Anterior cingulate cortex (tissue), 58 donors: ENCODE results near the gene ASCC1.

Source experiments
- DNase-seq, 58 donors: peaks; one replicate each; lab custom pipeline; 2025; lab: John Stamatoyannopoulos, UW

The ASCC1 gene, protein sequence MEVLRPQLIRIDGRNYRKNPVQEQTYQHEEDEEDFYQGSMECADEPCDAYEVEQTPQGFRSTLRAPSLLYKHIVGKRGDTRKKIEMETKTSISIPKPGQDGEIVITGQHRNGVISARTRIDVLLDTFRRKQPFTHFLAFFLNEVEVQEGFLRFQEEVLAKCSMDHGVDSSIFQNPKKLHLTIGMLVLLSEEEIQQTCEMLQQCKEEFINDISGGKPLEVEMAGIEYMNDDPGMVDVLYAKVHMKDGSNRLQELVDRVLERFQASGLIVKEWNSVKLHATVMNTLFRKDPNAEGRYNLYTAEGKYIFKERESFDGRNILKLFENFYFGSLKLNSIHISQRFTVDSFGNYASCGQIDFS

DNA sequence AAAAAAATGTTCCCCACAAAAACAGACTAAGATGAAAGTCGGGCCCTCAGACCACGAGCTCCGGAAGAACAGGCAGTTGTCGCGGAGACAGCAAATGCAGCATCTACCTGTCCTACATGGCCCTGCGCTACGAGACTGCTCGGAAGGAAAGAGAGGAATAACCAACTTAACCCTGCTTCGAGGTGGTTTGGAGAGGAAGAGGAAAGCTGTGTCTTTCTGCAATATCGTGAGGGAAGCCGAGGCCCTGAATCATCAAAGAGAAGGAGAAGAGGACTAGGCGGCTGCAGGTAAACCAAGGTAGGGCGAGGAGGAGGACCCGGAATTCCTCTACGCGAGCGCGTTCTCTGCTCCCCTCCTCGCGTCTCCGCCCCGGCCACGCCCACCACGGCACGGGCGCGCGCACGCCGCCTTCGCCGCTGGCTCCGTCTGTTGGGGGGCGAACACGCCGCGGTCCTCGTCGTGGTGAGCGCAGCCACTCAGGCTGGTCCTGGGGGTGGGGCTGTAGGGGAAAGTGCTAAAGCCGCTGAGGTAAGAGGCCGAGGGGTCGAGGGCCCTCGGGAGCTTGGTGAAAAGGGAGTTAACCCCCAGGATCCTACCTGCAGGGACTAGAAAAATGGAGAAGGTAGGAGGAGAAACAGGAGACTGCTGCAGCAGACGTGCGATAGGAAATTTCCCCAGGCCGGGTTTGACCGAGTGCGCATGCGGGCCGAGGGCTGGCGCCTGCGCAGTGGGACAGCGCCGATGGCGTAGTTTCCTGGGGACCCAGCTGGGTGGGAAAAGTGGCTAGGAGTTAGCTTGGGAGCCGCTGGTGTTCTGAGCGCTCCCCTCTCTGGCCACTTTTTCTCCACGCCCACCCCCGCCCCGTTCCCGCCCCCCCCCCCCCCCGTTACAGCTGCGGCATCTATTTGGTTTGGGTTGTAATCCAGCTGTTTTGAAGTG, at the start of gene ASCC1, which contains the start of gene ANAPC16:
Gene ASCC1, minus strand, starts transcription at position 666 of the 939 bp plus-strand sequence. CDS start 2,978 bp downstream, outside the sequence.
Gene ANAPC16, plus strand, starts transcription at position 402 of the 939 bp plus-strand sequence. CDS start 7,903 bp downstream, outside the sequence.
- DNase-seq, result peak; percentile 47 to 99 (median 92)

DNA sequence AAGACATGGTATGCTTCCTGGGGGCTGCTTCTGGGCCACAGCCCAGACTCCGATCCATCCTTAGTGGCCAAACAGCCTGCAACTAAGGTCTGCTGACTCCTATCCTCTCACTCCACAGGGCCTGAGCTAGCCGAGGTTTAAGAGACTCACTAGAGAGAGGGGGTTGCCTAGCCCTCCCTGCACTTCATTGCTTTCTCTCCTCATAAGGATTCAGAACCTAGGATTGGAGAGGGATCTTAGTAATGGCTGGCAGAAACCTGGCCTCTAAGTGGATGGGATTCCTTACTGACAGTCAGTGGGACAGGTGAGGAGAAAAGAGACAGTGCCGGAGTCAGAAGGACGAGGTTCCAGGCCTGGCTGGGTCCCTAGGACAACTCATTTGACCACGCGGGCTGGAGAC, 49.4 kb upstream of the ASCC1 start:
- no peak for DNase-seq

DNA sequence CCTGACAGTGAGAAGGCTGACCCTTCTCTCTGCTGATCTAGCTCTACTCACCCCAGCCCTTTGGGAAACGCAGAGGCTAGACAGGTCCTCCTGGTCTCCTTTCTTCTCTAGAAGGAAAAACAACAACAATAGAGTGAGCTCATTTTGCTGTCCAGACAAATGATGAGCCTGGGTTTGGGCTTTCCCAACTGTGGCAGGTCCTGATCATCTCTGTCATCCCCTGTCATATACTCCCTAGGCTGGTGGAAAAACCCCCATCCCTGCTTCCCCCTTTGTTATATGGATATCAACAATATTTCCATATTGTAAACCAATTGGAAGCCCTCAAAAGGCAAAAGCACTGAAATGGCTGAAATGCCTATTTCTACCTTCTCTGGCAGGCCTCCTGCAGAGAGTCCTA, 48.5 kb upstream of the ASCC1 start:
- no peak for DNase-seq

DNA sequence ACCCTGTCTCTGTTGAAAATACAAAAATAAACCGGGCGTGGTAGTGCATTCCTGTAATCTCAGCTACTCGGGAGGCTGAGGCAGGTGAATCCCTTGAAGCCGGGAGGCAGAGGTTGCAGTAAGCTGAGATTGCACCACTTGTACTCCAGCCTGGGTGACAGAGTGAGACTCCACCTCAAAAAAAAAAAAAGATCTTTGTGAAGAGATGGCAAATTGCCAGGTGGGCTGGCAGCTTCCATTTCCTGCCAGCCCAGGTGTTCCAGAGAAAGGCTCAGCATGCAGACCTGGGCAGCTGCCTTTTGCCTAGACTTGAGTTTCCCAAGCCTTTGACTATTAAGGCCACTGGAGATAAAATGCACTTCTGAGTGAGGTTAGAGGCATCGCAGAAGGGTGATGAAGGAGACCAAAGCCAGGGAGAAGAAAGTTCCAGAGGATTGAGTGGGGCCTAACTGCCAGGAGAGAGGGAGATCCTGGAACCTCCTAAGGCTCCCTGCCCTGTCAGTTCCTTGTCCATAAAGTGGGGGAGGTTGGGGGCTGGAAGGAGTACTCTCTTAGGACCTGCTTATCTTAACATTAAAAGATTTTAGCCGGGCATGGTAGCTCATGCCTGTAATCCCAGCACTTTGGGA, 47.7 kb upstream of the ASCC1 start:
- no peak for DNase-seq

DNA sequence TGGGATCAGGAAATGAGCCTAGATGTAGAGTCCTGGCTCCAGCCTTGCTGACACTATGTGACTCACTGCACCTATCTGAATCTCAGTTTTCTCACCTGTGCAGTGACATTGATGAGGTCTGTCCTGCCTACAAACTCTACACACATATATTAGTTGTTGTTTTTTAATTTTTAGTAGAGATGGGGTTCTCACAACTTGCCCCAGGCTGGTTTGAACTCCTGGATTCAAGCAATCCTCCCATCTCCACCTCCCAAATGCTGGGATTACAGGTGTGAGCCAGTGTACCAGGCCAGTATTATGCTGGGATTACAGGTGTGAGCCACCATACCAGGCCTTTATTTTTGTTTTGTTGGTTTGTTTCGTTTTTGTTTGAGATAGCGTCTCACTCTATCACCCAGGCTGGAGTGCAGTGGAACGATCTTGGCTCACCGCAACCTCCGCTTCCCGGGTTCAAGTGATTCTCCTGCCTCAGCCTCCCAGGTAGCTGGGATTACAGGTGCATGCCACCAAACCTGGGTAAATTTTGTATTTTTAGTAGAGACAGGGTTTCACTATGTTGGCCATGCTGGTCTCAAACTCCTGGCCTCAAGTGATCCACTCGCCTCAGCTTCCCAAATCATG, 45.8 kb upstream of the ASCC1 start:
- no peak for DNase-seq

DNA sequence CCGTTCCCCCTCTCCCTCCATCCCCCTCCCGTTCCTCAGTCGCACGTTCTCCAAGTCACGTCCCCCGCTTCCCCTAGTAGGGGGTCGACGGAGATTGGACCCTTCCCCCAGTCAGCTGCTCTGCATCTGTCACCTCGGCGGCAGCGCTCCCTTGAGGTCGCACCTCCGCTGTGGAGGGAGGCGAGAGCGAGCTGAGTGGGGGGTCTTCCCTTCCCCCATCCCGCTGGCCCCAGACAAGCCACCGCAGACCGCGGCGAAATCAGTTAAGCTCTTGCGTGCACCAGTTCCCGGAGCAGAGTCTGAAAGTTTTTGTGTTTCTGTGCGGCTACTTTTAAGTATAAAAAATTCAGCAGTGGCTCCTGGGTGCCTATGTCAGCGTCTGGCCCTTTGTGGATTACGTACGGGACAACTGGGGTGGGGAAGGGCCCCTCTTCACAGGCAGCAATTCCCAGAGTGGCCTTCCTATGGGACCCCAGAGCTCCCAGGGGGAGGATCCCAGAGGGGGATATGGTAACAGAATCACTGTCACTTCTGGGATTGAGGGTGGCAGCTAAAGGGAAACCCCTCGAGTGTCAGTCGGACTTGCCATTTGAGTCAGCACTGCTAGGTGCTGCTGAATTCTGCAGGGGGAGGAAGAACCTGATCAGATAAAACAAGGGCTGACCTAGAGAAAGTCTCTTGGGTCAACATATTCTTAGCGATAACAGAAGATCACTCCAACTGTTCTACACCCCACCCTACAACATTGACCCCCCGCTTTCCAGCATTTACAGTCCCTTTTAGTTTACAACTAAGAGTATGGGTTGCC, 45.1 kb upstream of the ASCC1 start:
- DNase-seq, result peak in 6 of 58 donors; percentile 22 to 73 (median 57)

DNA sequence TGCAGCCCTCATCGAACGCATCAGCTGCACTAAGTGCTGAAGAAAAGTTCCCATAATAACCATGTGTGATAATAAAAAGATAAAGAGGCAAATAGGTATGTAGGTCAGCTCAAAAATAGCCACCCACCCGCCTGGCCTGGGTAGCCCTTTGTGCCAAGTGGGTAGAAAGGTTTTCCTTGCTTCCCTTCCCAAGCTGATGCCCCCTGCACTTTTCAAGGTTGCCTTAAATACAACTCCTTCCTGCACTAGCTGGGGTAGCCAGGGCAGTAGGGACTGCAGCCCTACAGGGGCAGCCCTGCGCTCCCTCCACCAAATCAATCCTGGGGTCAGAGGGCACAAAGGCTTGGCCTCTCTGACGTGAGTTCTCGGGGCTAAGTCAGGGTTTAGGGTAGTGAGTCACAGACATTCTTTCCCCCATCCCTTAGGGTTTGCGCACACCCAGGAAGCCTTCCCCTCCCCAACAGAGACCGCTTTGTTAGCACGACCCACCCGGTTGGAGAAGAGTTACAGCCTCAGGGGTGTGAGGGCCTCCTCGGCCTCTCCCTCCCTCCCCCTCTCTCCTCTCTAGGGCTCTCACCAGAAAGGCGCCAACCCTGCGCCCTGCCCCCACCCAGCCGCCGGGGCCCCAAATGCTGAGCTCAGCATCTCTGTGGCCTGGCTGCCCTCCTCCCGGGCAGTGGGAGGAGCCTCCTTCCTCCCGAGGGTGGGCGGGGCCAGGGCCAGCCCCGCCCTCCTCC, 44.3 kb upstream of the ASCC1 start:
- DNase-seq, result peak in 55 of 58 donors; percentile 21 to 94 (median 80)

DNA sequence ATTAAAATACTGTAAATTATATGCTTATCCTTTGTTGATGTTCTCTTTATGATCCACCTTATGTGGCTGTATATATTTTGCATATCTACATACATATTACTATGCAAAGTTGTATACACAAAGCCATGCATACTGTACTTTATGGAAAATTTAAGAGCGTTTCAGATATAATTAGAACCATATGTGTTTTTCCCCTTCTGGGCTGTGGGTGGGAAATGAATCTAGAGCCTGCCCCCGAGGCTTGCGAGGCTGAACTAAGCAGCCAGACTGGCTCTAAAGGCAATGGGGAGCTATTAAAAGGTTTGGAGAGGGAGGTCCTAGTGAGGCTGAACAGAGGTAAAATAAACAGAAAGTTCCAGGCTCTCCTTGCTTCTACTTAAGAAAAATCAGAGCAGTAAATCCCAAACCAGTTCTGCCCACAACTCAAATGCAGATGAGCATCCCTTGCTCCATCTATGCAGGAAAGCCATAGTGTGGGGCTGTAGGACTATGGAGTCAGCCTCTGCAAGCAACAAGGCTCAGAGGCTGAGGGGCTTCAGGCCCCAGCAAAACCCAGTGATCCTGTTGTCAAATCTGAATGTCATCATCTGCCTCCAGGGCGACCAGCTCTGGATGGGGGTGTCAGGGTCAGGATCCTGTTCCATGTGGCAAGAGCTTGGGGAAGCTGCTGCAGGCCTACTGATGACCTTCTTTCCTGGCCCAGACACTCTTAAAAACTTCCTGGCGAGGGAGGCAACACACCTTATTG, 43.6 kb upstream of the ASCC1 start:
- DNase-seq, result peak in 6 of 58 donors; percentile 13 to 52 (median 42)

DNA sequence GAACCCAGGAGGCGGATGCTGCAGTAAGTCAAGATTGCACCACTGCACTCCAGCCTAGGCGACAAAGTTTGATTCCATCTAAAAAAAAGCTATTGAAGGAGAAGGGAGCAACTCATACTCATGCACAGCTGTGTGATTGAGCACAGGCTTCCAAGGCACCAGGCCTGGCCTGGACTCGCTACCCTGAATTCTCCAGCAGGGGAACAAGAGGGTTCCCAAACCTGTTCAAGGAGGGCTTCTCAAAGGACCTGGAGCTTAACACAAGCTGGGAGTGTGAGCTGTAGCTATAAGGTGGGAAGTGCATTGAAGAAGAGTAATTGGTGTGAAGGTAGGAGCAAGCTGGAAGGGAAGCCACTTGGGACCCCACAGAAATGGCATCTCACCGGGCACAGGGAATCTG, 42.5 kb upstream of the ASCC1 start:
- no peak for DNase-seq

DNA sequence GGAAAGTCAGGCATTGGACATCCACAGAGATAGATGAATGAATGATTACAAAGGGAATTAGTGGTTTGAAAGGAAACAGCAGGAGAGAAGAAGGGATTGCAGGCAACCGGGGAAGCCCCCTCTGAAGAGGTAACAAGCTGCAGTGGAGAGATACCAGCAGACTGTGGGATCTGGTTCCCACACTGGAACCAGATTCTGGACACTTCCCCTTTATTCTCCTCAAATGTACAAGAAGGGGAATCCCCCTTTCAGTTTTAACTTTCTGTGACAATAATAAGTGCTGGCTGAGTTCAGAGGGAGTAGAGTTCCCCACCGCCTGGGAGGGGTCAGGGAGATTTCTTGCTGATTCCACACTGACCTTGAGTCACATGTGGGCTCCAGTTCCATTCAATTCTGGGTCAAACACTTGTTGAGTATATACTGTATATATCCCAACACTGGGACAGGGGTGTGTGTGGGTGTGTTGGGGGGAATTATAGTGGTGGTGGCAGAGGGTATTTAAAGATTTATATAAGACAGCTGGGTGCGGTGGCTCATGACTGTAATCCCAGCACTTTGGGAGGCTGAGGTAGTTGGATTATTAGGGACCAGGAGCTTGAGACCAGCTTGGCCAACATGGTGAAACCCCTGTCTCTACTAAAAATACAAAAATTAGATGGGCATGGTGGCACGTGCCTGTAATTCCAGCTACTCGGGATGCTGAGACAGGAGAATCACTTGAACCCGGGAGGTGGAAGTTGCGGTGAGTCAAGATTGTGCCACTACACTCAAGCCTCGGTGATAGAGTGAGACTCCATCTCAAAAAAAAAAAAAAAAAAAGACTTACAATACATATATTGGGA, 41.2 kb upstream of the ASCC1 start:
- peak in 2 of 58 donors; percentile 24 to 37 for DNase-seq

DNA sequence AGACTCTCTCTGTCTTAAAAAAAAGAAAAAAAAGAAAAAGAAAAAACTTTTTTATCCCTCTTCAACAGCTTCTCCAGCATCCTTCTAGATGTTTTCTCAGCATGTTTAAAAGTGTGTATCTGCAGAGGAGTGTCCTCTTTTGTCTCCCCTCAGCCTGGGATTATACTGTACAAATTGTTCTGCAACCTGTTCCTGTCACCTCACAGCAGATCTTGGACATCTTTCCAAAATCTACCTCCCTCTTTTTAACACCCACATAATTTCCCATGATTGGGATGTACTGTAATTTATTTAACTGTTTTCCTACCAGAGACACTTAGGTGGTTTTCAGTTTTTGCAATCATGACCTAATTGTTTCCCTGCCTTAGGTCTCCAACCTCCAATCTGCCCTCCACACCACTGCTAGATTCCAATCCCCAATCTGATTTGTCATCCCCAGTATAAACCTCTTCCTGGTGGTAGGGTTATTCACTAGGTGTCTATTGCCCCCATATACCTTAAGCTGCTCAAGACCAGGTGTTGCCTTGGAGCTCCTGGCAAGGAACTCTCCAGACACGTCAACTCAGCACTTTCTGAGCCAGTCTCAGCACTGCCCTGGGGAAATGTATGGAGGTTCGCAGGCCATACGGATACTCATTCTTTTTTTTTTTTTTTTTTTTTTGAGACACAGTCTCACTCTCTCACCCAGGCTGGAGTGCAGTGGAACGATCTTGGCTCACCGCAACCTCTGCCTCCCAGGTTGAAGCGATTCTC, 40.1 kb upstream of the ASCC1 start:
- DNase-seq, result peak in 1 of 58 donors; percentile 31

DNA sequence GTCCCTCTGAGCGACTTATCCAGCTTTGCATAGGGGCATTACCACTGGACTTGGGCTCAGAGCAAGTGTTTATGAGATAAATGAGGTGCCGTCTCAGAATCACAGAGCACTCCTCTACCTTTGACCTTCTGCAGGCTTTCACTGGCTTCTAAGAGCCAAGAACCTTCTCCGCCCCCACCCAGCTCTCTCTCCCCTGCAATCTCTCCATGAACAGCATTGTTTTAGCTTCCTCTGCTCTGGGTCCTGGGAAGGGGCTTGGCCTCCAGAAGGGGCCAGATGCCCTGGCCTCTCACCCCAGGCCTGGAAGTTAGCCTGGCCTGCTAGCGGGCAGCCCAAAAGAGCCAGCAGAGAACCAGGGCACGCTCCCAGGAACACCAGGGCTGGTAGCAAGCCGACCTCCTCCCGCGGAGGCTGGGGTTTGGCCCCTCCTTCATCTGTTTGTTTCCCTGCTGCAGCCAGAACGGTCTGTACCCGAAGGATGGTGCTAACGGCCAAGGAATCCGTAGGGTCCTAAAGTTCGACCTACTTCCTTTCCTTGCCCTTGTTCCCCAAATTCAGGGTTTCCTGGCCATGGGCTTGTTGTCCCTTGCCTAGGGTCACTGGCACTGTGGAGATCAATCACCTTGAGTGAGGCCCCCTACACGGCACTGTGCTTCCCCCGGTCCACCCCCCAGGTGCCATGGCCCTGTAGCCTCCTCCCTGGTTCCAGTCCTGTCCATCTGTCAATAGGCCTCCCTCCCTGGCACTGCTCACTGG, 38.9 kb upstream of the ASCC1 start:
- DNase-seq, result peak in 57 of 58 donors; percentile 39 to 97 (median 91)

DNA sequence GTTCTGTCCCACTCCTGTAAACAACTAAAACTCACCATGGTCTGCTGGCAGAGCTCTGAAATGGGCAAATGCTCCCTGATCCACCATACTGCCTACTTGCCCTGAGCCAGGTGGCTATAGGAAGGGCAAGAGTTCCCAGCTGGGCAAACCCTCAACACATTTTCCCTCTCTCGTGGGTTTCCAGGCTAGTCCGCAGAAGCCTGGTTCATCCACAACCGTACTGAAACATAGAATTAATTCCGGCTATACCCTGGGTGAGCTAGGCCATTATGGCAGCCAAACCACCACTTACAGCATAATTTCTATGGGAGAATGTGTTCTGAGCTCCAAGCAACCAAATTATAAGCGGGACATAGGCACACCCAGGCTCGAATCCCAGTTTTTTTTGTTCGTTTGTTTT, 37.5 kb upstream of the ASCC1 start:
- no peak for DNase-seq

DNA sequence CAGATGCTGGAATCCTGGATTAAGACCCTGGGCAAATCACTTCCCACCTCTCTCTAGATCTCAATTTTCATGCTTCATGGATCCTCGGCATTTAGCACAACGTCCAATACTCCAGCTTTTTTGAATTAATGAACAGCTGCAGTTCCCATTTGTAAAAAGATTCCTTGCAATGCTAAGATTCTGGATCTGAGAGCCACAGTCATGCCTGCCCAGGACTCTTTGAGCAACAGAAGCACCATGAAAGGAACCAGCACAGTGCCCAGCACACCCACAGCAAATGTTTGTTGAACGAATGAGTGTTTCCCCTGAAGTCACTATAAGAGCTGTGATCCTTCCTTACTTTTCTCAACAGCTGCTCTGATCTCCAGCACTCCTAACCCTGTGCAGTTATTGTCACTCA, 36.9 kb upstream of the ASCC1 start:
- DNase-seq, result no peak

DNA sequence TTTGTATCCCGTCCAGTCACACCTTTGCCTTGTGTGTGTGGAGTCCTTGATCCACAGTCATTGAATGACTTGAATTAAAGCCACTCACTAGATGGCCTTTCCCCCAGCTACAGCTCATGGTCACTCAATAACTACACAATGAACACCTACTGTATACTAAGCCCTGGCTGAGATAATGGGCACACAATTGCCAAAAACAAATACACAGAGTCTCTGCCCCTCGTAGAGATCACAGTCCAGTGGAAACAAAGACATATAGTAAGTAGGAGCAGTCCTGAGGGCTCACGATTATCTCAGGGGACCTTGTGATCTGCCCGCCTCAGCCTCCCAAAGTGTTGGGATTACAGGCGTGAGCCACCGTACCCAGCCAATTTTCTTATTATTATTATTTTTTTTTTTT, 35.6 kb upstream of the ASCC1 start:
- no peak for DNase-seq

DNA sequence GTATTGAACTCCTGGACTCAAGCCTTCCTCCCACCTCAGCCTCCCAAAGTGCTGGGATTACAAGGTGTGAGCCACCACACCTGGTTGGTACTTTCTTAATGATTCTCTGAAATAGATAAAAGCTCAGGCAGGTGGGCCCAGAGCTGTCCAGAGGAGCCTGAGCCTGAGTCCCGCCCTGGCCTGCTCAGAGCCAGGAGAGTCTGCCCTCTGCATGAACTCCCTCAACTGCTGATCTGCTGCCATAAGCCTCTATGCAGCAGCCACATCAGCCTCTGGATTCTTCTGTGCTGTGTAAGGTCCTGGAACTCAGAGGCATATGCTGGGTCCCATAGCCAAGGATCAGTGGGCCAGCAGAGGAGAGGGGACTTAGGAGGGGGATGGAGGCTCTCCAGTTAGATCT, 34.6 kb upstream of the ASCC1 start:
- DNase-seq, result no peak
